Pancreas (tissue), 10 donors: ENCODE data around the gene SGMS1. TPM values are rescaled to one million over a fixed set of nuclear protein-coding genes. Genes with fewer than 3 reads are reported as not detected.
"Not testable (repeated sequence)": the region's sequence is repeated elsewhere in the genome, so short reads cannot be mapped to it uniquely, and the experiment has no call there.

ENCODE experiments used
- ATAC-seq, 4 donors: fragments of 200-7000 bp; cut with Tn5 transposase; one replicate each; pipeline versions ENCODE4 v1.8.0 to v1.9.1; 2020; ENCODE audit warnings: mild to moderate bottlenecking in 4 of 4, moderate library complexity in 4 of 4
- DNase-seq, 6 donors: peaks; one replicate each; pipeline ENCODE4 v3.0.0-alpha.2; 2020
- FAIRE-seq: peaks from 2 replicates; lab custom pipeline; 2012; peaks lifted over from hg19 to GRCh38; lab: Jason Lieb, UNC
- H3K27ac ChIP-seq, 4 donors: fragments of 200-600 bp; sonication (generic); 1 replicate in 3 of 4; 2 replicates in 1 of 4; pipeline versions ENCODE4 v1.5.0 to v1.8.0; 2020
- H3K27me3 ChIP-seq, 4 donors: fragments of 200-600 bp; one replicate each; pipeline ENCODE4 v1.8.0; 2021
- H3K36me3 ChIP-seq, 3 donors: fragments of 200-600 bp; sonication (generic) in 1 of 3; one replicate each; pipeline versions ENCODE4 v1.5.0 to v1.8.0; 2020 to 2021
- H3K4me1 ChIP-seq, 3 donors: fragments of 200-600 bp; one replicate each; pipeline ENCODE4 v1.8.0; 2021
- H3K4me3 ChIP-seq, 4 donors: fragments of 200-600 bp; sonication (generic) in 2 of 4; one replicate each; pipeline versions ENCODE4 v1.5.0 to v1.8.0; 2020 to 2021
- H3K9me3 ChIP-seq, 4 donors: fragments of 200-600 bp; one replicate each; pipeline ENCODE4 v1.8.0; 2021
- CTCF ChIP-seq, 4 donors: fragments of 200-600 bp; sonication (generic) in 3 of 4; IDR thresholded peaks; one replicate each; pipeline versions ENCODE4 v1.5.0 to v1.8.0; 2021; ENCODE audit warnings: antibody characterized with exemption in 4 of 4
- WGBS, 2 donors: extraction: QIAGEN DNeasy Blood & Tissue Kit; methylation state at CpG; one replicate each; pipeline ENCODE4 v1.1.7; 2013; 5-methylcytosine and 5-hydroxymethylcytosine counted together
- intact Hi-C, 3 donors: fragments of 100-400 bp; cut with DNase I; formaldehyde crosslinking; loops; one replicate each; pipeline versions ENCODE4 v1.11.1 to v1.14.2; 2022
- polyA plus RNA-seq, 2 donors: library from polyadenylated mRNA; stranded (reverse); fragments of 200-250 nt; gene quantifications; one replicate each; pipeline ENCODE4 v1.2.3, GENCODE V29; 2013
- total RNA-seq, 6 donors: library from RNA; stranded (reverse); fragmentation: NEBNext Ultra II Directional in 4 of 6; extraction: Animal tissue kit (Norgen Biotek cat#: 25700) in 4 of 6; gene quantifications; one replicate each; pipeline versions ENCODE4 v1.2.1 to v1.2.4, GENCODE V29; 2021 to 2023
- donor health status: healthy with polysubstance abuse.
- donor health status: DM: no; HTN: no; CAD: no; lungs with moderate emphysema.
- donor health status: DM: no; HTN: no; CAD: no.
- donor health status: control.
- donor health status: control.
- donor health status: Bipolar disorder and iron deficiency.
- donor health status: DM: yes; HTN: yes; CAD: no.
- donor health status: DM: no; HTN: no; CAD: no.
- donor health status: DM: no; HTN: no; CAD: no.
- donor health status: DM: yes; HTN: yes; CAD: no.

Gene SGMS1
- total RNA-seq (10 to 100 TPM; 10.9 to 21.6 (median 14.4) TPM), polyA plus RNA-seq (1 to 10 TPM; 4.8 to 7.4 TPM)

DNA sequence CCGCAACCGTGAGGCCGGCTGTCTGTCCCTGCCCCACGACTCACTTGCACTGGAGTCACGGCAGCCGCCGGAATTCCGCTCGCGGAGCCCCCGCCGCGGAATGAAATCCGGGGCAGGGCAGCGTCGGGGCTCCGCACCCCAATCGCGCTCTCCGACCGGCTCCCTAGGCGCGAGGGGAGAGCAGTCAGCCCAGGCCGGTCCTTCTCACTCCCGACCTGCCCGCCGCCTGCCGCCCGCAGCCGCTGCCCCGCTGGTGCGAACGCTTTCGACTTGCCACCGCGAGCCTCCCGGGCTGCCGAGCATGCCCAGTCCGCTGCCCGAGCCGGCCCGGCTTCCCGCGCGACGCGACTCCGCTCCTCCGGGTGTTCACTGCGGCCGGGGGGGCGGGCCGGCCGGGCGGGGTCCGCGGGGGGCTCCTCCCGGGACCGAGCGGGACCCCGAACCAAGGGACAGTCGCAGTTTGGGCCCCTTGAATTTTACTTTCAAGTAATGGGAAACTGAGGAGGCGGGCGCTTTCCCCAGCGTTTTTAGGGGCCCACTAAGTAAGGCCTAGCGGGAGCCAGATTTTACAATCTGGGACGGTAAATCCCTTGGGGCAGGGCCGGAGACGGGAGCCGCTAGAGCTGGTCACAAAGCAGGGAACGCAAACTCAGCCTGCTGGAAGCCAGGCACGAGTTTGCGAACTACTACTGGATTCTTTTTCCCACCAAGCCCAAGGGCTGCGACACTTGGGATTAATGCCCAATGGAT, at the start of gene SGMS1:
SGMS1 (minus strand) TSS at position 294 of the 750 bp plus-strand sequence. CDS start 279,842 bp downstream, outside the sequence.
- 1% methylated on average over 66 to 74 of the region's 74 CpGs for WGBS, 2 donors
- Histone ChIP-seq H3K27me3 (no peaks in the 10 kb centered on the region), H3K4me1 (peaks cover 6 to 17% (median 15%) of the 10 kb centered on the region in 3 donors), H3K27ac (peak within 1 kb of the TSS; percentile 88 to 99 (median 96)), H3K4me3 (peak within 1 kb of the TSS; percentile 88 to 93 (median 90)), H3K36me3 (no peaks in the 10 kb centered on the region), H3K9me3 (no peaks in the 10 kb centered on the region)
- peak; percentile 65 to 76 (median 71) for ATAC-seq
- no peak for FAIRE-seq
- peak; percentile 85 to 95 (median 88) for DNase-seq
- TF ChIP-seq CTCF (IDR thresholded peaks at IDR 0.05): no peak
- intact Hi-C loops: no loop called here

DNA sequence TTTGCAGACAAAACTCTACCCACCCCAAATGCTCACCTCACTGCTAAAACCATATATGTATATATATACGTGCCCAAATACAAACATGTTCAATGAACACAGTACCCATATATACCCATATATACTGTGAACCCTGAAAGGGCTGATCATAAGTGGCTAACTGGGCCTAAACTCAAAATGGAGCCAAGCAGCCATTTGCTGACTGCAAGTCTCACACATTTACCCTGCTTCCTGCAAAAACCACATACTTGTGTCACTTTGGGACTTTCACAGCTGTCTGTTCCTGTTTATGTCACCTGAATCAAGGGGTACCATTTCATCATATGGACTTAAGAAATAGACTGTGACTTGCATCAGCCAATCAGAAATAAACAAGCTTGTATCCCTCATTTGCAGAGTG, 48.4 kb upstream of the SGMS1 start:
- not testable (repeated sequence) for ATAC-seq, H3K4me1 ChIP-seq, FAIRE-seq

GRCh38 chr10:50671645-50672044, 47.9 kb upstream of the SGMS1 start:
- intact Hi-C loops, H3K9me3 ChIP-seq, H3K4me1 ChIP-seq, DNase-seq, H3K36me3 ChIP-seq, H3K4me3 ChIP-seq, FAIRE-seq, H3K27me3 ChIP-seq, ATAC-seq, H3K27ac ChIP-seq: not testable (repeated sequence)
- 61 to 77% methylated on average over 1 to 2 of the region's 2 CpGs for WGBS, 2 donors

More for the DNA sequence above, 48.4 kb upstream of the SGMS1 start:
- H3K36me3 ChIP-seq, intact Hi-C loops, H3K27me3 ChIP-seq, H3K9me3 ChIP-seq, DNase-seq, H3K27ac ChIP-seq, H3K4me3 ChIP-seq: not testable (repeated sequence)
- 86 to 89% methylated on average over 1 of the region's 1 CpG for WGBS, 2 donors

GRCh38 chr10:50669957-50670356, 46.2 kb upstream of the SGMS1 start:
- H3K9me3 ChIP-seq, H3K4me1 ChIP-seq, H3K4me3 ChIP-seq, H3K36me3 ChIP-seq, DNase-seq, H3K27me3 ChIP-seq, H3K27ac ChIP-seq, FAIRE-seq, ATAC-seq, intact Hi-C loops: not testable (repeated sequence)
- WGBS, 2 donors: 49 to 75% methylated on average over 3 to 5 of the region's 6 CpGs

DNA sequence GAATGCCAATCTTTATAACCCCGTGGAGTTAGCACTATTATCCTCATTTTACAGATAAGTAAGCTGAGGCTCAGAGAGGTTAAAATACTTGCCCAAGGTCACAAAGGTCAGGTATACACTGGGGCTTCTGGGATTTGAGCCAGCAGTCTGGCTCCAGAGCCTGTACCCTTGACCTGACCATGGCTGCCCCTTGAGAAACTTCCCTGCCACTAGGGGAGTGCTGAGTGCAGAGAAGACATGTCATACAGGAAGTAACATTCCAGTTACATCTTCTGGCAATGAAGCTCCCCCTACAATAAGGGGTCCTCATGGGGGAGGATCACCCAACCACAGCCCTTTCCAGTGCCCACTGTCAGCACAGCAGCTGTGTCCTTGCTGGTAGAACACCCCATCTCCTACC, 43.6 kb upstream of the SGMS1 start:
- 48 to 55% methylated on average over 1 of the region's 1 CpG for WGBS, 2 donors
- DNase-seq, FAIRE-seq, ATAC-seq, H3K9me3 ChIP-seq, H3K4me3 ChIP-seq, intact Hi-C loops, H3K4me1 ChIP-seq, H3K36me3 ChIP-seq, H3K27ac ChIP-seq, H3K27me3 ChIP-seq: not testable (repeated sequence)

DNA sequence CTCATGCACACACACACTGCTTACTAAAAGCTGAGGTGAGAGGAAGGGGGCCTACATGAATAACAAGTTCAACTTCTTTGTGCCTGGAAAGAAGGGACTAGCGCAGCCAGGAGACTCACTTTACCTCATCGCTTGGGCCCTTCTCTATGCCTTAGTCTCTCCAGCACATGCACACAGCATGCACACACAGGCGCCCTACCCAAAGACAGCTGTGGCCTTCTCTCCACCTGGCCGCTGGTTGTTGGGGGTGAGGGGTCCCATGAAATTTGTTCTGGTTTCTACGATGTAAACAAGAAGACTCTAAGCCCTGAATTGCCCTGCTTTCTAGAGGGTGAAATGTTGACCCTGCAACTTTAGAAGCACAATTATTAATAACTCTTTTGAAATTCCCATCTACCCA, 38.7 kb upstream of the SGMS1 start:
- H3K4me3 ChIP-seq, H3K4me1 ChIP-seq, FAIRE-seq, H3K9me3 ChIP-seq, DNase-seq, H3K27me3 ChIP-seq, intact Hi-C loops, ATAC-seq, H3K36me3 ChIP-seq, H3K27ac ChIP-seq: not testable (repeated sequence)
- 81 to 84% methylated on average over 5 of the region's 5 CpGs for WGBS, 2 donors

GRCh38 chr10:50661563-50661962, 37.8 kb upstream of the SGMS1 start:
- H3K4me1 ChIP-seq, DNase-seq, H3K27me3 ChIP-seq, FAIRE-seq, H3K4me3 ChIP-seq, H3K27ac ChIP-seq, ATAC-seq, H3K9me3 ChIP-seq, H3K36me3 ChIP-seq, intact Hi-C loops: not testable (repeated sequence)
- 74 to 77% methylated on average over 4 of the region's 4 CpGs for WGBS, 2 donors
